KBM-7 (cell line): ENCODE measurements around the gene PEX16.

Experiments used
- DNase-seq: peaks from one replicate; pipeline ENCODE4 v3.0.0-alpha.2; 2015
- in situ Hi-C: fragments of 300-500 bp; cut with MboI; formaldehyde crosslinking; loops from 2 replicates; pipeline ENCODE4 v1.14.3; 2020; ENCODE audit warnings: low sequenced_read_pairs, low pct_unique_long_range_greater_than_20kb, mixed read lengths

The PEX16 gene

DNA sequence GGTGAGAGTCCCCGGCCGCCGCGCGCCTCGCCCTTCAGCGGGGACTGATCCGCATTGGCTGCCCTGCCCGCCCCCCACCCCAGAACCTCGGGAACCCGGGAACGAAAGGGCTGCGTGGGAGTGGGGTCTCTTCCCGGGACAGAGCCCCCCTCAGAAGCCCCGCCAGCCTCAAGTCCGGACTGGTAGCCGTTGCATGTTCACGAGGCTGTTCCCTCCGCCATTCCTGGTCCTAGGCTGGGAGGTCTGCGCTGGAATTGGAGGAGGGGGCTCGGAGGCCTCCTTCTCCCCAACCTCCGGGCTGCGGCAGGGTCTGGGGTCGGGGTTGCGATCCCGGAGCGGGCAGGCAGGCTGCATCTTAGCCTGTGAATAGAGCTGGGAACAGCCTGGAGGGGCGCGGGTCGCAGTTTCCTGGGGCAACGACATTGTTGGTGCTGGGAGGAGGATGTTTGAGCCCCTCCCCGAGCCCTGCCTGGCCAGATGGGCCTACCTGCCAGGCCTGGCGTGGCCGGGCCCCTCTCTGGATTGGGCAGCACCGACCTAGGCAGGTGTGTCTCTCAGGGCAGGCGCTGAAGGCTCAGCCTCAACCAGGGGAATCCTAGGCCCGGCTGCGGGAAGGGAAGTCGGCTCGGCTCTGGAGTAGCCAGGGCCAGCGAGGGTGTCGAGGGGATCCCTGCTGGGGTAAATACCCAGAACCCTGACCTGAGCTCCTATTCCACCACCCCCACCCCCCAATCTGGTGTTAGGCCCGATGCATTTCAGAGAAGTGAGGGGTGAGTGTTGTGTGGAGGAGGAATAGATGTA is 31.6 kb downstream of the PEX16 start:
- DNase-seq, result no peak
- in situ Hi-C loops, result no loop called here

DNA sequence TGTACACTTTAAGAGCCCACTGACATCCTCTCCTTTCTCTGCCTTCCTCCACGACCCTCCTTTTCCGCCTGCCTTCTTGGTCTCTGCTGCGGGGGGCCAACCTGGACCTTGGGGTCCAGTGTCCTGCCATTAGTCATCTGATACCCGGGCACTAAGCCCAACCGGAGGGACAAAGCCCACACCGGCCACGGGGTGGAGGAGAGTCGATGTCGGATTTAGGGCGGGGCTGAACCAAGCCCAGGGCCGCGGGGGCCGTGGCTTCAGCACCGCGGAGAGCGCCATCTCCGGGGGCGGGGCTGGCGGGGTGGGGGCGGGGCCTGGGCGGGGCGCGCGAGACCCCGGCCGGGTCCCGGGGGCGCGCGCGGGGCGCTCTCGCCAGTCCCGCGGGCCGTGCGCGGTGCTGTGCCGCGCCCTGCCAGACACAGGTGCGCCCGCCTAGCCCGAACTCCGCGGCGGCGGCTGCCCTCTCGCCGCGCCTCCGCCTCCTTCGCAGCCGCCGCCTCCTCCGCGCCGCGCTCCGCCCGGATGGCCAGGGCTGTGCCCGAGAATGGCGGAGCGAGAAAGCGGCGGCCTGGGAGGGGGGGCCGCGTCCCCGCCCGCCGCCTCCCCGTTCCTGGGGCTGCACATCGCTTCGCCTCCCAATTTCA is 32.3 kb downstream of the PEX16 start, which contains the start of gene MAPK8IP1:
MAPK8IP1 (plus strand) TSS at position 378 of the 647 bp plus-strand sequence; CDS start at position 548, 170 bp downstream.
- DNase-seq, result peak; percentile 26

DNA sequence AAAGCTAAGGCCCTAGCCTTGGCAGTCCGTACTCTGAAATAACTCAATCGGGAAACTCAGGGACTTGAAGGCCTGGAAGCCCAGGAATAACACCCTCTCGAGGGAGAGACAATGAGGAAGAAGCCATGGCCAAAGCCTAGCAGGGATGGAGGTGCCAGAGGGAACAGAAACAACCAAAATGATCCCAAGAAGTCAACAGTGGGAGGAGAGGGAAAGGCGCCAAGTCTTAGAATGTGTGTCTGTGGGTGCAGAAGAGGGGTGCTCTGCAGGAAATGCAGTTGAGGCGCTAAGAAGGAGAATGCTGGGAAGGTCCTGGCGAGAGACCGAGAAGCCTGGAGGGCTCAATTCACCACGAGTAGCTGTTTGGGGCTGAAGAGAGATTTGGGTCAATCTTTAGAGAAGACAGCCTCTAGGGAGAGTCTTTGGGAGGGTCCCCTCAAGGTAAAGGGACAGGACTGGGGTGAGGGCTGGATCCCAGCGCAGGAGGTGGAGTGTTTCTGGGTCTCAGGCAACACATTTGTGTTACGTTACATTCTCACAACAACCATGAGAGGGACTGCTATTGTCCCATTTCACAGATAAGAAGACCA is 33.0 kb downstream of the PEX16 start:
- no peak for DNase-seq
- in situ Hi-C loops, result no loop called here

More for the DNA sequence above, 32.3 kb downstream of the PEX16 start, which contains the start of gene MAPK8IP1:
- in situ Hi-C loops, result no loop called here

DNA sequence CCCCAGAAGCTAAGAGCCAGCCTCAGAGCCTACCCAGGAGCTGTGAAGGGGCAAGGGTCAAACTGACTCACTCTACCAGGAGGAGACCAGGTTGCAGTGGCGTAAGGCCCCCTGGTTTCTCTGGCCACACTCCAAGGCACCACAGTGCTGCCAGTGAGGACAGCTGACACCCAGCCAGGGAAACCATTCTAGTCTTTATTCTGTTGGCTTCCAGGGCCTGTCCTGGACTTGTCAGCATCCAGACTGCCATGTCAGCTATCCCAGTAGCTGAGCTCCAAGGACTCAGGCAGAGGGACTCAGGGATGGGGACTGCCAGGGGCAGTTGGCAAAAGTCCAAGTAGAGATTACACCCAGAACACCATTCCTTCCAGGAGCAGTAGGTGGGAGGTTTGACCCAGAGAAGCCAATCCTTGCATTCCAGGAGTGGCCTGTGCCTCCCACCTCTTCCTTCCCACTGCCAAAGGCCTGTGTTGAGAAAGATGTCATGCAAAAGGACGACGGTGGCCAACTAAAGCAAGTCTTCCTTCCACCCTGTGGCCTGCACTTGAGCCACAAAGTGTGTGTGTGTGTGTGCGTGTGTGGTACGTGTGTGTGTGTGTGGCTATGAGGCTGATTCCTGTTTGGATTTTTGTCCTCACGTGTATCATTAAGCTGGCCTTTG is 35.8 kb downstream of the PEX16 start:
- in situ Hi-C loops, result no loop called here
- no peak for DNase-seq

DNA sequence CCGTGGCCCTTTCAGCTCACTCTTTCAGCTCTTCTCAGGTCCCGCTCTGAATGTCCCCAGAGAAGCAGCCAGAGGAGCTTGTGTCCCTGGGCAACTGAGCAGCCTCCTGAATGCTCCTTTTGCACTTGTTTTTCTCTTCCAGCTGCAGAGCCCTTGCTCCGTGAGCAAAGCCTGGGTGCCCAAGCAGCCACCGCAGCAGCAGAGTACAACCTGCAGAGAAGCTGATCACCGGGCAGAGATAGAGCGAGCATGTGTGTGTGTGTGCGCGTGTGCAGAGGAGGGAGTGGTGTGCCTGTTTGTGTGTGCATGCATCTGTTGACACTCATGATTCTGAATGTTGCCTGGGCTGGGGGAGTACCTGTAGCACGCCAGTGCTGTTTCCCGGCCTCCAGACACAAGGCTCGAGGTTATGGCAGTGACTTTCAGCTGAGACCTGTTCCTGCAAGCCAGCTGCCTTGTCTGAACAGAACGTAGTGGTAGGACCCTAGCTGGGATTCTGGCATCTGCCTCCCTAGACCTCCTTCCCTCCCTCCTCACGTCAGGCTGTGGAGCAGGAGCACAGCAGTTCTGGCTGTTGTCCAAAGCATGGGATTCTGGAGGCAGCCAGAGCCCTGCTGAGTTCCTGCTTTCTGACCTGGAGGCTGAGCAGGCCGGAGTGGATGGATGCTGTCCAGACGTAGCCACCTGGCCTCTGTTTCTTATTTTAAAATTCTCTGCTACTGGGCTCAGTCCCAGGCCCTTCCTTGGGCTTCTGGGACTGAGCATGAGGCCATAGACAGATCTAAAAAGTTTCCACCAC is 36.7 kb downstream of the PEX16 start:
- in situ Hi-C loops, result no loop called here
- no peak for DNase-seq

DNA sequence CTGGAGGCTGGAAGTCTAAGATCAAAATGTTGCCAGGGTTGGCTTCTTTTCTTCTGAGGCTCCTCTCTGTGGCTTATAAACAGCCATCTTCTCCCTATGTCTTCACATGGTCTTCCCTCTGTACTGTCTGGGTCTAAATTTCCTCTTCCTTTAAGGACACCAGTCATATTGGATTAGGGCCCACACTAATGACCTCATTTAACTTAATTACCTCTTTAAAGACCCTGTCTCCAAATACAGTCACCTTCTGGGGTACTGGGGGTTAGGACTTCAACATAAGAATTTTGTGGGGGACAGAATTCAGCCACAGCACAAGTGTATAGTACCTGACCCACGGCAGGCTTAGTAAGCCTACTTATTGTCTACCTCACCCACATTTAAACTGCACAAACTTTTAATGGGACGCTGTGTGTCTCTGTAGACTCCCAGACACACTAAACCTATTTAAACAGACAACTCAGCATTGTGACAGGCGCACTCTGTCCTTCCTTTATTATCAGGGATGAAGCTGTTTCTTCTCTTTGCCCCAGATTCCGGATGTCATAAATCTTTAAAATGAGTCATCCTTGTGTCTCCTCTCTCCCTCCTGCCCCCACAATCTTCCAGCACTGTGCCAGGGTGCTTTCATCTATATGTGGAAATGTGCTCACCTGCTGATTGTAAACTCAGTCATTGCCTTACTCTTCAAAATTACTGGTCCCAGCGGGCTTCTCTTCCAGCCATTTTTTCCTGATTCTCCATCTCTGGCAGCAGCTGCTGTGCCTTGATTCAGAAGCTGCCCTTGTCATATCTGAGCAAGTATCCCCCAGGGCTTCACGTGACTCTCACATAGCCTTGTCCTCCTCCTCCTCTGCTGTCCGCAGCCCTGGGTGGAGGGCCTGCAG is 37.6 kb downstream of the PEX16 start:
- DNase-seq, result no peak
- in situ Hi-C loops, result no loop called here

DNA sequence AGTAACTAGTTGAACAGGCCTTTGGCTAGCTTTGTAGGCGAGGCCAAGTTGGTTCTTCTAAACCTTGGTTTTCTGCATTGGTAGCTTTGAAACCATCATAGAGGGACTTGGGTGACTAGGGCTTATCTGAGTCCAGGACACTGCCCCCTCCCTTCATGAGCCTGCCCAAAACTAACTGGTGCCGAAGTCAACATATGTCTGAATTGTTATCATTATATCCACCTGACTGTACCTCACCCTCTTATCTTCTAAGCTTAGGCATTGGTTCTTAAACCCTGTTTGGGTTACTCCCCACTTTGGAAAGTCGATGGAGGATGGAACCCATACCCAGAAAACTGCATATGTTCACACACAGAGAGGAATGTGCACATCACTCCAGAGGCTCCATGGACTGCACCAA is 39.8 kb downstream of the PEX16 start:
- in situ Hi-C loops, result no loop called here

DNA sequence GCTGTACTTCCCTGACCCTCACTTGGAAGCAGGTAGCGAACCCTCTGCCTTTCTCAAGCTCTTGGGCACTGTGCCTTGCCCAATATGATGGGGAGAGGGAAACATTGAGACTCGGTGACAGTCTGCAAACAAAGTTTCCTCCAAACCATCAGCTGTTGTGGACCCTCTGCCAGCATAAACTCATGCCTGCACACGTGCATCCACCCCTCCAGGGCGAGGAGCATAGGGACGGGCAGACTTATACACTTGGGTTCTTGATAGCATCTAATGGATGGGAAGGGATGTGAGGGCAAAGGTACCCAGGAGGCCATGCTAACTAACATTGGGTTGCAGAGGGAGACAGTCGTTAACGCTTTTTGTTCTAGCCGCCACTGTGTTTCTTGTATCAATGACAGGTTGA is 40.5 kb downstream of the PEX16 start:
- in situ Hi-C loops, result no loop called here
- DNase-seq, result no peak

More for the DNA sequence above, 39.8 kb downstream of the PEX16 start:
- no peak for DNase-seq

DNA sequence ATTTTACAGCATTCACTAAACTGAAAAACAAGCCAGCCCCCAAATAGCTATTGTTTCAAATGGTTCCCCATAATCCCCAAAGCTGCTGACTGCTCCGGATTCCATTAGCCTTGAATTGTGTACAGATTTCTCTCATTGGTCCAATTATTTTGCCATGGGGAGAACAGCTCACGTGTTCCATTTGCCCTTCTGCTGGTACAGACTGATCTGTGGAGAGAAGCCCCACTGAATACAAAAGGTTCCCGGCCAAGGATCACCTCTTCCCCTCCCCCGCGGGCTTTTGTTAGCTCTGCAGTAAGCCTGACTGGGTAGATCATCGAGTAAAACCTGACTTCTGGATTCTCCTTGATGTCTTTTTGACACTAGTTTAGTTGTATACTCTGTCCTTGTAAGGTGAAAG is 41.3 kb downstream of the PEX16 start:
- in situ Hi-C loops, result no loop called here
- DNase-seq, result no peak

DNA sequence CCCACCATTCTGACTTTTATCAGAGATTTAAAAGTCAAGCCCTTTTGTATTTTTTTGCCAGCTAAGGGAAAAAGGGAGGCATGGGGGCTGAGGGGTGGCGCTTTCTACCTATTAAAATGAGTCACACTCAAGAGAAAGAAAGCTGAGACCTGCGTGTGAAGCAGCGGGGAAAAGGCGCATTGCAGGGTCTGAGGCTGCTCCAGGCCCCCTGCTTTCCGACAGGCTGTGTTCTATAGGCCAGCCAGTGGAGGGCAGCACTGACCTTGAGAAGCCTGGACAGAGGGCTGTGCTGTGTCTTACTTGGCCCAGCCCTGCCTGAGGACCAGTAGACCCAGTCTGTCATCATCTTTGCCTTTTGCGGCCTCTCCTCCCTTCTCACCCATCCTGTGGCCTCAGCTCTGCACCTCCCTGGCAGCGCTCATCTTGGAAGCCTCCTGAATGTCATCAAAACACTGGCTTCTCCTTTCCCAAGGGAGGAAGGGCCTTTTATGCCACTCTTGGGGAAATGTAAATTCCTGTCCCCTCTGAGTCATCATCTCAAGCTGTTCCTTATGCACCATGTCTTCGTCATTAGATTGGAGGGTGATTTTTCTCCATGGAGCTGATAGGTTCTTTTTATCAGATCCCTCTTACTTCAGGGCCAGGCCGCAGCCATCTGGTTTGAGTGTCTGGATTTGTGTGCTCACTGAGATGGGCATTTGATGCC is 44.9 kb downstream of the PEX16 start:
- DNase-seq, result peak; percentile 66
- in situ Hi-C loops, result no loop called here

DNA sequence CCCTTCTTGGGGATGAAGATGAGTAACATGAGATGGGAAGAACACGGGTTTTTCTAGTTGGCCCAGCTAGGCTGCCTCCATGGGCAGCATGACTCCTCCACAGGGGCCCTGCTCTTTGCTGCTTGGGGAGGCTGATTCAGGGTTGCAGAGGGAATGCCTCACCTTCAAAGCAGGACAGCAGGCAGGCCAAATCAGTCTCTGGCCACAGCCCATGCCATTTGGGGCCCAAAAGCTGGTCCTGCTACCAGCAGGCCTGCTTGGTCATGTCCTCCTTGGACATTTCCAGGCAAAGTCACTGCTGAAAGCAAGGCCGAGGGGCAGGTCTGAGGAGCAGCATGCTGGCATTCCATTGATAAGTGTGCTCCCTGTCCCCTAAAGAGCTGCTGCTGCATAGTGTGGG is 46.0 kb downstream of the PEX16 start:
- in situ Hi-C loops, result no loop called here
- DNase-seq, result no peak

DNA sequence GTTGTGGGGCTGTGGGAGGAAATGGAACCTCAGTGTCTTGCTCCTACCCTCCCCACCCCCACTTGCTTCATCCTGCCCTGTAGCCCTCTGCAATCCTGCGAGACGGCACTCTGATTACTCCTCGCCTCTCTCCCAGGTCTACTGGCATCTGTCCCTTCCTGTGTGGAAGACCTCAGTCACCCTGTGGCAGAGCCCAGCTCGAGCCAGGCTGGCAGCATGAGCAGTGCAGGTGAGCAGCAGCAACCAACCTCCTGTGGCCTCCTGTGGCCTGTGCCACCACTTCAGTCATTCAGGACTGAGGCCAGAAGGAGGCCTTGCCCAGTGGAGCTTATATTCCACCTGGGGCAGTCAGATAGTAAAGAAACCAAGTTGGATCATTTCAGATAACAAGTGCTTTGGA is 47.0 kb downstream of the PEX16 start:
- no peak for DNase-seq
- in situ Hi-C loops, result no loop called here

DNA sequence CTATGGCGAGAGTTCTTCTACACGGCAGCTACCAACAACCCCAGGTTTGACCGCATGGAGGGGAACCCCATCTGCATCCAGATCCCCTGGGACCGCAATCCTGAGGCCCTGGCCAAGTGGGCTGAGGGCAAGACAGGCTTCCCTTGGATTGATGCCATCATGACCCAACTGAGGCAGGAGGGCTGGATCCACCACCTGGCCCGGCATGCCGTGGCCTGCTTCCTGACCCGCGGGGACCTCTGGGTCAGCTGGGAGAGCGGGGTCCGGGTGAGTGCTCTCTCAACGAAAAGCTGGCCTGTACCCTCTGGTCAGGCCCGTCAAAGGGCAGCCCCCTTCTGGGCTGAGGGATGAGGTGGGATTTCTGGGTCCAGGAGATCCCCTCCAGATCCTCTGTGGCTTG is 48.1 kb downstream of the PEX16 start:
- no peak for DNase-seq
- in situ Hi-C loops, result no loop called here

DNA sequence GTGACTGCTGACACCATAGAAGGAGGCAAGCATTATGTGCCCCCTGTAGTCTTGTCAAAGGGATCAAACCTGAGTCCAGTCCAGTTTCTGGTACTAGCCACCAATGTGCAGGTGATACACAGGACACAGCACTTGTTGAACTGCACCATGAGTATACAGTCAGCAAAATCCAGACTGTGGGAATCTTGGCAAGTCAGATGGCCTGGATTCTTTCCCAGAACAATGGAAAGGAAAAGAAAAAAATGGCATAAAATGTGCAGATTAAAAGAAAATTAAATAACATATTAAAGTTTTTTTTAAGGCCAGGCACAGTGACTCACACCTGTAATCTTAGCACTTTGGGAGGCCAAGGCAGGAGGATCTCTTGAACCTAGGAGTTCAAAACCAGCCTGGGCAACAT is 53.6 kb downstream of the PEX16 start:
- DNase-seq, result no peak
- in situ Hi-C loops, result no loop called here

DNA sequence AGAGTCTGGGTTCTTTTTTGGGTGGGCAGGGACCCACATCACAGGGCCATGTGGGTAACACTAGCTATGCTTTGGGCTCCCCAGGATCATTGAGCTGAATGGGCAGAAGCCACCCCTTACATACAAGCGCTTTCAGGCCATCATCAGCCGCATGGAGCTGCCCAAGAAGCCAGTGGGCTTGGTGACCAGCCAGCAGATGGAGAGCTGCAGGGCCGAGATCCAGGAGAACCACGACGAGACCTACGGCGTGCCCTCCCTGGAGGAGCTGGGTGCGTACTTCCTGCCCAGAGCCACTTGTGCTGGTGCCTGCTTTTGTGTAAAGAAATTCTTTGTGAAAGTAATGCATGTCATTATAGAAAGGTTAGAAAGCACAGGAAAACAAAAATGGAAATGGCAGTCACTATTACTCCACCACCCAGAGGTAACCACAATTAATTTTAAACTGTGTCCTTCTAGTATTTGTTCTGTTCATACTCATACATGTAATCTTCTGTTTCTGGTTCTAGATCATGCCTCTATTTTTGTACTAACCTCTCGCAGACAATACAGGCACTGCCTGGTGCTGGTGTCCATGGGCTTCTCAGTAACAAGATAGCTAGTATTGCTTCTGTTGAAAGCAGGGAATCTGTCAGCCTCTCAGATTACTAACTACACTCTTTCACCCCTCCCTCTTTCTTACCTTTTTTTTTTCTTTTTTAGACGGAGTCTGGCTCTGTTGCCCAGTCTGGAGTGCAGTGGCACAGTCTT is 56.7 kb downstream of the PEX16 start:
- in situ Hi-C loops, result no loop called here
- no peak for DNase-seq

DNA sequence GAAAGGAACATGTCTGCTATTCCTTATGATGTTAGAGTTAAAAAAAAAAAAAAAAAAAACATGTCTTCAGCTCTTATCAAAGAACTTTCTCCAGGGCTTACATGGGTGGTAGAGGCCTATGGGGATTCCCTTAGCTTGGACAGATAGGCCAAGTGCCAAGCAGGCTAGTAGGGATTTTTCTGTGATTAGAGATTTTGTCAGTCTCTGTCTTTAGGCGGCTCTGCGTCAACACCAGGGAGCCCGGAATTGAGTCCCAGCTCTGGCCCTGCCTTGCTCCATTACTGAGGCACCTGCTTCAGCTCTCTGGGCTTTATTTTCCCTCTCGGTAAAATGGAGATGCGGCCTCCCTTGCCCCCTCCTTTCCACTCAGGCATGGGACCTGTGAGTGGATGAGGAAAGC is 57.3 kb downstream of the PEX16 start:
- in situ Hi-C loops, result no loop called here

More for the DNA sequence above, 57.3 kb downstream of the PEX16 start:
- no peak for DNase-seq
